SK-N-SH treated with all-trans-retinoic acid at 6 μM for 48 hours (cell line): ENCODE data around the gene C16orf96.

Experiments used
- ATAC-seq: fragments of 200-7000 bp; cut with Tn5 transposase; 3 replicates; pipeline ENCODE4 v1.9.1; 2020; ENCODE audit warnings: mild to moderate bottlenecking, moderate library complexity
- ARNTL ChIP-seq: fragments of 450-650 bp; formaldehyde crosslinking; IDR thresholded peaks from 2 replicates; pipeline ENCODE4 v1.5.0; 2020; ENCODE audit warnings: low read depth, mild to moderate bottlenecking, moderate library complexity, borderline replicate concordance
- BACH2 ChIP-seq: fragments of 250-450 bp; sonication (Bioruptor Pico); IDR thresholded peaks from 2 replicates; pipeline ENCODE4 v1.9.0; 2021; ENCODE audit warnings: mild to moderate bottlenecking, borderline replicate concordance
- CSDC2 ChIP-seq: fragments of 250-450 bp; sonication (Bioruptor Pico); IDR thresholded peaks from 2 replicates; pipeline ENCODE4 v1.5.0; 2020; ENCODE audit warnings: mild to moderate bottlenecking, moderate library complexity
- ESRRG ChIP-seq: fragments of 250-450 bp; sonication (Bioruptor Pico); IDR thresholded peaks from 2 replicates; pipeline ENCODE4 v1.6.1; 2021; ENCODE audit warnings: mild to moderate bottlenecking
- ISL1 ChIP-seq: fragments of 250-450 bp; sonication (Bioruptor Pico); IDR thresholded peaks from 2 replicates; pipeline ENCODE4 v2.1.2; 2022; ENCODE audit warnings: mild to moderate bottlenecking, moderate library complexity
- OSR1 ChIP-seq: fragments of 250-450 bp; sonication (Bioruptor Pico); IDR thresholded peaks from 2 replicates; pipeline ENCODE4 v1.8.0; 2022; ENCODE audit warnings: moderate library complexity, mild to moderate bottlenecking, inconsistent platforms
- RARB ChIP-seq: fragments of 250-450 bp; sonication (Bioruptor Pico); IDR thresholded peaks from 2 replicates; pipeline ENCODE4 v1.8.0; 2021; ENCODE audit warnings: mild to moderate bottlenecking, moderate library complexity
- SNAI2 ChIP-seq: fragments of 250-450 bp; sonication (Bioruptor Pico); IDR thresholded peaks from 2 replicates; pipeline ENCODE4 v1.5.0; 2020; ENCODE audit warnings: mild to moderate bottlenecking, moderate library complexity
- TCF4 ChIP-seq: fragments of 250-450 bp; sonication (Bioruptor Pico); IDR thresholded peaks from 2 replicates; pipeline ENCODE4 v1.8.0; 2021; ENCODE audit warnings: mild to moderate bottlenecking, moderate library complexity, borderline replicate concordance
- TOX ChIP-seq: fragments of 250-450 bp; sonication (Bioruptor Pico); IDR thresholded peaks from 2 replicates; pipeline ENCODE4 v1.8.0; 2021; ENCODE audit warnings: mild to moderate bottlenecking, moderate library complexity, borderline replicate concordance
- ZC3H10 ChIP-seq: fragments of 250-450 bp; sonication (Bioruptor Pico); IDR thresholded peaks from 2 replicates; pipeline ENCODE4 v1.5.1; 2021; ENCODE audit warnings: mild to moderate bottlenecking, moderate library complexity
- ZFP3 ChIP-seq: fragments of 250-450 bp; sonication (Bioruptor Pico); IDR thresholded peaks from 2 replicates; pipeline ENCODE4 v1.5.0; 2020; ENCODE audit warnings: mild to moderate bottlenecking, moderate library complexity
- ZFP30 ChIP-seq: fragments of 450-650 bp; formaldehyde crosslinking; IDR thresholded peaks from 2 replicates; pipeline ENCODE4 v1.5.0; 2022; ENCODE audit warnings: mild to moderate bottlenecking, moderate library complexity
- ZNF565 ChIP-seq: fragments of 450-650 bp; formaldehyde crosslinking; conservative IDR thresholded peaks from 2 replicates; pipeline ENCODE4 v1.5.0; 2020; ENCODE audit warnings: low read depth, mild to moderate bottlenecking, moderate library complexity
- ZNF70 ChIP-seq: fragments of 450-650 bp; formaldehyde crosslinking; IDR thresholded peaks from 2 replicates; pipeline ENCODE4 v1.5.0; 2020; ENCODE audit warnings: mild to moderate bottlenecking, moderate library complexity
- ZNF8 ChIP-seq: fragments of 450-650 bp; formaldehyde crosslinking; IDR thresholded peaks from 2 replicates; pipeline ENCODE4 v1.5.0; 2020; ENCODE audit warnings: mild to moderate bottlenecking, moderate library complexity
- TF ChIP-seq, protein P1 (sequence below): fragments of 250-450 bp; sonication (Bioruptor Pico); IDR thresholded peaks from 2 replicates; pipeline ENCODE4 v1.5.0; 2020; ENCODE audit warnings: mild to moderate bottlenecking, moderate library complexity
- TF ChIP-seq, protein P2 (sequence below): fragments of 250-450 bp; sonication (Bioruptor Pico); IDR thresholded peaks from 2 replicates; pipeline ENCODE4 v1.5.1; 2020; ENCODE audit warnings: low read depth, mild to moderate bottlenecking, moderate library complexity
- TF ChIP-seq, protein P3 (sequence below): fragments of 250-450 bp; sonication (Bioruptor Pico); IDR thresholded peaks from 2 replicates; pipeline ENCODE4 v1.5.1; 2021; ENCODE audit warnings: mild to moderate bottlenecking, moderate library complexity
- TF ChIP-seq, protein P4 (sequence below): fragments of 250-450 bp; sonication (Bioruptor Pico); IDR thresholded peaks from 2 replicates; pipeline ENCODE4 v1.8.0; 2020; ENCODE audit warnings: mild to moderate bottlenecking, moderate library complexity, borderline replicate concordance
- TF ChIP-seq, protein P5 (sequence below): fragments of 250-450 bp; sonication (Bioruptor Pico); IDR thresholded peaks from 2 replicates; pipeline ENCODE4 v1.8.0; 2021; ENCODE audit warnings: low read depth, mild to moderate bottlenecking, moderate library complexity, borderline replicate concordance

The C16orf96 gene

DNA sequence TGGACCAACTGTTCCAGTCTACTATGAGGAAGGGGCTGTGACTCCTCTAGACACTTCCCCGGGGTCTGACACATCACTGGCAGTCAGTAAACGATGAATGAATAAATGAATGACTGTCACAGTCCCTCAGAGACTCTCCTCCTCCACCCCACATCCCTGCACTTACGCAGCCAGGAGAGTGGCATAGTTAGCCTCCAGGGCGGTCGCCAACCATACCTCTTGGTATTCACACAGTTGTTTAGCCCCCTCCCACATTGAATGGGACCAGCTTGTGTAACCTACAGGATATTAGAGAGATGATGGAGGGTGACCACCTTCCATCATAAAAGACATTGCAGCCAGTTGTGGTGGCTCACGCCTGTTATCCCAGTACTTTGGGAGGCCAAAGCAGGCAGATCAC lies 32.8 kb downstream of the C16orf96 start (continued):
- TF ChIP-seq, protein P1, sequence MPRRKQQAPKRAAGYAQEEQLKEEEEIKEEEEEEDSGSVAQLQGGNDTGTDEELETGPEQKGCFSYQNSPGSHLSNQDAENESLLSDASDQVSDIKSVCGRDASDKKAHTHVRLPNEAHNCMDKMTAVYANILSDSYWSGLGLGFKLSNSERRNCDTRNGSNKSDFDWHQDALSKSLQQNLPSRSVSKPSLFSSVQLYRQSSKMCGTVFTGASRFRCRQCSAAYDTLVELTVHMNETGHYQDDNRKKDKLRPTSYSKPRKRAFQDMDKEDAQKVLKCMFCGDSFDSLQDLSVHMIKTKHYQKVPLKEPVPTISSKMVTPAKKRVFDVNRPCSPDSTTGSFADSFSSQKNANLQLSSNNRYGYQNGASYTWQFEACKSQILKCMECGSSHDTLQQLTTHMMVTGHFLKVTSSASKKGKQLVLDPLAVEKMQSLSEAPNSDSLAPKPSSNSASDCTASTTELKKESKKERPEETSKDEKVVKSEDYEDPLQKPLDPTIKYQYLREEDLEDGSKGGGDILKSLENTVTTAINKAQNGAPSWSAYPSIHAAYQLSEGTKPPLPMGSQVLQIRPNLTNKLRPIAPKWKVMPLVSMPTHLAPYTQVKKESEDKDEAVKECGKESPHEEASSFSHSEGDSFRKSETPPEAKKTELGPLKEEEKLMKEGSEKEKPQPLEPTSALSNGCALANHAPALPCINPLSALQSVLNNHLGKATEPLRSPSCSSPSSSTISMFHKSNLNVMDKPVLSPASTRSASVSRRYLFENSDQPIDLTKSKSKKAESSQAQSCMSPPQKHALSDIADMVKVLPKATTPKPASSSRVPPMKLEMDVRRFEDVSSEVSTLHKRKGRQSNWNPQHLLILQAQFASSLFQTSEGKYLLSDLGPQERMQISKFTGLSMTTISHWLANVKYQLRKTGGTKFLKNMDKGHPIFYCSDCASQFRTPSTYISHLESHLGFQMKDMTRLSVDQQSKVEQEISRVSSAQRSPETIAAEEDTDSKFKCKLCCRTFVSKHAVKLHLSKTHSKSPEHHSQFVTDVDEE (CRISPR knock-in tag) = no peak
- TF ChIP-seq ZC3H10 = no peak
- TF ChIP-seq CSDC2 (CRISPR knock-in tag) = no peak
- no peak for TF ChIP-seq TCF4 (CRISPR knock-in tag)
- TF ChIP-seq TOX (CRISPR knock-in tag) = no peak
- no peak for TF ChIP-seq ESRRG (CRISPR knock-in tag)
- TF ChIP-seq OSR1 = no peak
- no peak for TF ChIP-seq ZNF8 (CRISPR knock-in tag)

DNA sequence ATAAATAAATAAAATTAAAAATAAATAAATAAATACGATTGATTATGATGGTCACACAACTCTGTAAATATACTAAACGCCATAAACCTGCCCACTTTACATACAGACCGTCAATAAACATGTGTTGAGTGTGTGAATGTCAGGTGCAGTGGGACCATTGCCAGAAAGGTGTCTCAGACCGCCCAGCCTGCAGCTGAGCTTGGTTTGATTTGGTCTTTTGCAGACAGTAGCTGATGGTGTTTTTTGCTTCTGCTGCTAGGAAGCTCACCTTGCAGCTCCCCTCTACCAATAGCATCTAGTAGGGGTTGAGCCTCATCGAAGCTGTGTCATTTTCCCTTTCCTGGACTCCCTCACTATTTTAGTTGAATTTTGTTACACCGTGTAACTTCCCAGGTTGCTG lies 35.1 kb downstream of the C16orf96 start:
- no peak for TF ChIP-seq SNAI2 (CRISPR knock-in tag)
- no peak for TF ChIP-seq OSR1
- TF ChIP-seq, protein P2, sequence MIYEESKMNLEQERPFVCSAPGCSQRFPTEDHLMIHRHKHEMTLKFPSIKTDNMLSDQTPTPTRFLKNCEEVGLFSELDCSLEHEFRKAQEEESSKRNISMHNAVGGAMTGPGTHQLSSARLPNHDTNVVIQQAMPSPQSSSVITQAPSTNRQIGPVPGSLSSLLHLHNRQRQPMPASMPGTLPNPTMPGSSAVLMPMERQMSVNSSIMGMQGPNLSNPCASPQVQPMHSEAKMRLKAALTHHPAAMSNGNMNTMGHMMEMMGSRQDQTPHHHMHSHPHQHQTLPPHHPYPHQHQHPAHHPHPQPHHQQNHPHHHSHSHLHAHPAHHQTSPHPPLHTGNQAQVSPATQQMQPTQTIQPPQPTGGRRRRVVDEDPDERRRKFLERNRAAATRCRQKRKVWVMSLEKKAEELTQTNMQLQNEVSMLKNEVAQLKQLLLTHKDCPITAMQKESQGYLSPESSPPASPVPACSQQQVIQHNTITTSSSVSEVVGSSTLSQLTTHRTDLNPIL = no peak
- no peak for TF ChIP-seq ISL1
- no peak for TF ChIP-seq TOX (CRISPR knock-in tag)
- no peak for TF ChIP-seq ZNF565 (CRISPR knock-in tag)
- TF ChIP-seq ZFP3 (CRISPR knock-in tag) = no peak
- TF ChIP-seq, protein P3, sequence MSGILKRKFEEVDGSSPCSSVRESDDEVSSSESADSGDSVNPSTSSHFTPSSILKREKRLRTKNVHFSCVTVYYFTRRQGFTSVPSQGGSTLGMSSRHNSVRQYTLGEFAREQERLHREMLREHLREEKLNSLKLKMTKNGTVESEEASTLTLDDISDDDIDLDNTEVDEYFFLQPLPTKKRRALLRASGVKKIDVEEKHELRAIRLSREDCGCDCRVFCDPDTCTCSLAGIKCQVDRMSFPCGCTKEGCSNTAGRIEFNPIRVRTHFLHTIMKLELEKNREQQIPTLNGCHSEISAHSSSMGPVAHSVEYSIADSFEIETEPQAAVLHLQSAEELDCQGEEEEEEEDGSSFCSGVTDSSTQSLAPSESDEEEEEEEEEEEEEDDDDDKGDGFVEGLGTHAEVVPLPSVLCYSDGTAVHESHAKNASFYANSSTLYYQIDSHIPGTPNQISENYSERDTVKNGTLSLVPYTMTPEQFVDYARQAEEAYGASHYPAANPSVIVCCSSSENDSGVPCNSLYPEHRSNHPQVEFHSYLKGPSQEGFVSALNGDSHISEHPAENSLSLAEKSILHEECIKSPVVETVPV = no peak
- TF ChIP-seq, protein P1 (CRISPR knock-in tag) = no peak
- no peak for ATAC-seq

DNA sequence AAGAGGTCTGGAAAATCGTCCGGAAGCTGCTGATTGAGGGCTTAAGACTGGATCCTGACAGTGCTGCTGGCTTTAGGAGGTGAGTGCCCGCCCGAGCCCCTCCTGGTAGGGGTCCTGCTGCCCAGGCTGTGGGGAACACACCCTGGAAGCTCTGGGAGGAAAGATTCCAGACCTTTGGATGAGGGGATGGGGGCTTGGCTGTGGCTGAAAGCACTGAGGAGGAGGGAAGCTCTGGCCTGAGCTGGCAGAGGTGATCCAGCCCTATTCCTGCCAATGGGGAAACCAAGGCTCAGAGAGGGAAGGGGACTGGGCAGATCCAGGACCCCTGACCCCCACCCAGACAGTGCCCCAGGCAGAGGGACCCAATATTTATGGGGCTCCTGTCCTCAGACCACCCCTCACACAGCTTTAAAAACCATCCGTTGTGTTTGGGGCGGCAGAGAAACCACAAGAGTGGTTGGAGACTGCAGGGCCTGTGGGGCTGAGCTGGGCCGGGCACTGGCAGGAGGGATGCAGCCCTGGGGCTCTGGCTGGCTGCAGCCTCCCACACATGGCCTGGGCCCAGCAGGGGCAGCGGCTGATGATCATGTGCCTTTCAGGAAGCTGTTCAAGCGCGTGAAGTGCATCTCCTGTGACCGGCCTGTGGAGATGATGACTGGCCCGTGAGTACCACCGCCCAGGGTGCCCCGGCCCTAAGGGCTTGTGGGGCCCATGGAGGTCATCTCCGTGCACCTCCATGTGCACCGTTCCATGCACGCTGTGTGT lies 35.7 kb downstream of the C16orf96 start:
- no peak for ATAC-seq
- TF ChIP-seq ESRRG (CRISPR knock-in tag) (no peak), SNAI2 (CRISPR knock-in tag) (no peak), RARB (CRISPR knock-in tag) (no peak), ZC3H10 (no peak), BACH2 (CRISPR knock-in tag) (no peak), ZFP30 (no peak), ZNF70 (no peak), ARNTL (CRISPR knock-in tag) (no peak), ZNF8 (CRISPR knock-in tag) (no peak)
- TF ChIP-seq, protein P2 = no peak
- TF ChIP-seq, protein P4, sequence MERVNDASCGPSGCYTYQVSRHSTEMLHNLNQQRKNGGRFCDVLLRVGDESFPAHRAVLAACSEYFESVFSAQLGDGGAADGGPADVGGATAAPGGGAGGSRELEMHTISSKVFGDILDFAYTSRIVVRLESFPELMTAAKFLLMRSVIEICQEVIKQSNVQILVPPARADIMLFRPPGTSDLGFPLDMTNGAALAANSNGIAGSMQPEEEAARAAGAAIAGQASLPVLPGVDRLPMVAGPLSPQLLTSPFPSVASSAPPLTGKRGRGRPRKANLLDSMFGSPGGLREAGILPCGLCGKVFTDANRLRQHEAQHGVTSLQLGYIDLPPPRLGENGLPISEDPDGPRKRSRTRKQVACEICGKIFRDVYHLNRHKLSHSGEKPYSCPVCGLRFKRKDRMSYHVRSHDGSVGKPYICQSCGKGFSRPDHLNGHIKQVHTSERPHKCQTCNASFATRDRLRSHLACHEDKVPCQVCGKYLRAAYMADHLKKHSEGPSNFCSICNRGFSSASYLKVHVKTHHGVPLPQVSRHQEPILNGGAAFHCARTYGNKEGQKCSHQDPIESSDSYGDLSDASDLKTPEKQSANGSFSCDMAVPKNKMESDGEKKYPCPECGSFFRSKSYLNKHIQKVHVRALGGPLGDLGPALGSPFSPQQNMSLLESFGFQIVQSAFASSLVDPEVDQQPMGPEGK (CRISPR knock-in tag) = no peak
- TF ChIP-seq, protein P5, sequence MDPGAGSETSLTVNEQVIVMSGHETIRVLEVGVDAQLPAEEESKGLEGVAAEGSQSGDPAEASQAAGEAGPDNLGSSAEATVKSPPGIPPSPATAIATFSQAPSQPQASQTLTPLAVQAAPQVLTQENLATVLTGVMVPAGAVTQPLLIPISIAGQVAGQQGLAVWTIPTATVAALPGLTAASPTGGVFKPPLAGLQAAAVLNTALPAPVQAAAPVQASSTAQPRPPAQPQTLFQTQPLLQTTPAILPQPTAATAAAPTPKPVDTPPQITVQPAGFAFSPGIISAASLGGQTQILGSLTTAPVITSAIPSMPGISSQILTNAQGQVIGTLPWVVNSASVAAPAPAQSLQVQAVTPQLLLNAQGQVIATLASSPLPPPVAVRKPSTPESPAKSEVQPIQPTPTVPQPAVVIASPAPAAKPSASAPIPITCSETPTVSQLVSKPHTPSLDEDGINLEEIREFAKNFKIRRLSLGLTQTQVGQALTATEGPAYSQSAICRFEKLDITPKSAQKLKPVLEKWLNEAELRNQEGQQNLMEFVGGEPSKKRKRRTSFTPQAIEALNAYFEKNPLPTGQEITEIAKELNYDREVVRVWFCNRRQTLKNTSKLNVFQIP (CRISPR knock-in tag) = no peak
- TF ChIP-seq, all 23 proteins: peak for 0
